Vagina (tissue), 2 donors: ENCODE data around the gene KMT2C. TPM values are rescaled to one million over a fixed set of nuclear protein-coding genes. Genes with fewer than 3 reads are reported as not detected.

ENCODE experiments used
- DNase-seq, 2 donors: peaks; one replicate each; pipeline ENCODE4 v3.0.0-alpha.2; 2017; ENCODE audit errors: extremely low spot score in 2 of 2
- H3K27ac ChIP-seq: fragments of 200-600 bp; sonication (generic); one replicate; pipeline ENCODE4 v1.5.1; 2019
- H3K27me3 ChIP-seq: fragments of 200-600 bp; sonication (generic); one replicate; pipeline ENCODE4 v1.5.1; 2019
- H3K36me3 ChIP-seq, 2 donors: fragments of 200-600 bp; sonication (generic); one replicate each; pipeline ENCODE4 v1.5.1; 2017 to 2019
- H3K4me1 ChIP-seq: fragments of 200-600 bp; sonication (generic); one replicate; pipeline ENCODE4 v1.5.1; 2019
- H3K4me3 ChIP-seq, 2 donors: fragments of 200-600 bp; sonication (generic); 1 replicate in 1 of 2; 2 replicates in 1 of 2; pipeline ENCODE4 v1.5.1; 2016 to 2019
- H3K9me3 ChIP-seq: fragments of 200-600 bp; sonication (generic); one replicate; pipeline ENCODE4 v1.5.1; 2019
- CTCF ChIP-seq, 3 experiments: fragments of 450-650 bp in 2 of 3; fragments of 200-600 bp in 1 of 3; sonication (generic) in 1 of 3; IDR thresholded peaks; one replicate each; pipeline ENCODE4 v1.5.1; 2017 to 2019; ENCODE audit warnings: antibody characterized with exemption in 3 of 3, mild to moderate bottlenecking in 2 of 3, moderate library complexity in 2 of 3
- POLR2A ChIP-seq, 2 donors: fragments of 450-650 bp; IDR thresholded peaks; one replicate each; pipeline ENCODE4 v1.6.1; 2017; ENCODE audit warnings: antibody characterized with exemption in 2 of 2, mild to moderate bottlenecking in 2 of 2, moderate library complexity in 2 of 2
- POLR2AphosphoS5 ChIP-seq, 2 donors: sonication (generic); formaldehyde crosslinking; IDR thresholded peaks; one replicate each; pipeline ENCODE4 v1.9.0; 2017; ENCODE audit warnings: antibody characterized with exemption in 2 of 2, mild to moderate bottlenecking in 2 of 2, low read depth in 1 of 2; ENCODE audit not compliant: insufficient read depth in 1 of 2
- intact Hi-C: fragments of 100-400 bp; cut with DNase I; formaldehyde crosslinking; loops from one replicate; pipeline ENCODE4 v1.15.1; 2023
- small RNA-seq: library from RNA; depleted of rRNA; stranded (forward); fragments of <200 nt; gene quantifications from one replicate; pipeline ENCODE3, GENCODE V24; 2016
- total RNA-seq: library from RNA; depleted of rRNA; stranded (reverse); fragments of >200 nt; gene quantifications from one replicate; pipeline ENCODE4 v1.2.3, GENCODE V29; 2016

The KMT2C gene
- total RNA-seq, 1 donor from 2014 or later: 62.6 TPM

GRCh38 chr7:152090747-152091146, 345.1 kb downstream of the KMT2C start:
- no peak for TF ChIP-seq POLR2A (IDR thresholded peaks at IDR 0.05)
- TF ChIP-seq CTCF (IDR thresholded peaks at IDR 0.05): no peak
- no peak for TF ChIP-seq POLR2AphosphoS5 (IDR thresholded peaks at IDR 0.05; ENCODE audit: insufficient read depth in 1 of 2, low read depth in 1 of 2)
- DNase-seq: no peak
- no peak overlapping the region for H3K4me3 ChIP-seq
- no peak overlapping the region for H3K27ac ChIP-seq
- no peaks in the 10 kb centered on the region for H3K27me3 ChIP-seq
- intact Hi-C loops: no loop called here
- peaks cover 3% of the 10 kb centered on the region for H3K9me3 ChIP-seq
- peaks cover 0 to 5% of the 10 kb centered on the region in 2 donors for H3K36me3 ChIP-seq
- no peaks in the 10 kb centered on the region for H3K4me1 ChIP-seq

GRCh38 chr7:152089183-152089582, 346.6 kb downstream of the KMT2C start:
- peaks cover 0 to 1% of the 10 kb centered on the region in 2 donors for H3K36me3 ChIP-seq

GRCh38 chr7:152086513-152086912, 349.3 kb downstream of the KMT2C start:
- no peak for DNase-seq
- no peak overlapping the region for H3K4me3 ChIP-seq
- intact Hi-C loops: no loop called here
- TF ChIP-seq POLR2A (IDR thresholded peaks at IDR 0.05): no peak
- TF ChIP-seq CTCF (IDR thresholded peaks at IDR 0.05): no peak
- TF ChIP-seq POLR2AphosphoS5 (IDR thresholded peaks at IDR 0.05; ENCODE audit: insufficient read depth in 1 of 2, low read depth in 1 of 2): no peak
- peaks cover 5% of the 10 kb centered on the region for H3K4me1 ChIP-seq
- H3K27me3 ChIP-seq: no peaks in the 10 kb centered on the region
- no peaks in the 10 kb centered on the region for H3K36me3 ChIP-seq
- H3K9me3 ChIP-seq: peaks cover 3% of the 10 kb centered on the region
- no peak overlapping the region for H3K27ac ChIP-seq

More at GRCh38 chr7:152089183-152089582, 346.6 kb downstream of the KMT2C start:
- Histone ChIP-seq H3K4me1 (no peaks in the 10 kb centered on the region), H3K9me3 (peaks cover 3% of the 10 kb centered on the region), H3K27me3 (no peaks in the 10 kb centered on the region), H3K4me3 (no peak overlapping the region), H3K27ac (no peak overlapping the region)
- intact Hi-C loops: no loop called here
- no peak for DNase-seq
- TF ChIP-seq CTCF (IDR thresholded peaks at IDR 0.05) (no peak), POLR2AphosphoS5 (IDR thresholded peaks at IDR 0.05; ENCODE audit: insufficient read depth in 1 of 2, low read depth in 1 of 2) (no peak), POLR2A (IDR thresholded peaks at IDR 0.05) (no peak)

DNA sequence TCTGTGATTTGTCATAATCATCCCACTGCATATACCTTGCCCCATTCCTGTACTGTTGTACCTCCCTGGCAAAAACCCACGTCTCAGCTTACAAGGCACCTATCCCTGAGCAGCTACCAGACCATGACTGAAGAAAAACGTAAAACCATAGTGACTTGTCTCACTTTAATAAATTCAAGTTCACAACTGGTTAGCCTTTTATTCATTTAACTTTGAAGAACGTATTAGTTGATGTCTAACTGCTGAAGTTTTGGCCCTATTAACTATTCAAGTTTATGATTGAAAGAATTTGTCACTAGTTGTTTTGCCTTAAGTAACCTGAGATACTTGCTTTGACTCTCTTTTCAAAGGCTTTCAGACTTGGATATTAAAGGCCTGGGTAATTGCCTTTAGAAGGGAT, 350.7 kb downstream of the KMT2C start:
- H3K4me3 ChIP-seq: no peak overlapping the region
- TF ChIP-seq POLR2A (IDR thresholded peaks at IDR 0.05) (no peak), CTCF (IDR thresholded peaks at IDR 0.05) (no peak), POLR2AphosphoS5 (IDR thresholded peaks at IDR 0.05; ENCODE audit: insufficient read depth in 1 of 2, low read depth in 1 of 2) (no peak)
- intact Hi-C loops: no loop called here
- no peaks in the 10 kb centered on the region for H3K36me3 ChIP-seq
- H3K27ac ChIP-seq: no peak overlapping the region
- H3K27me3 ChIP-seq: no peaks in the 10 kb centered on the region
- peaks cover 5% of the 10 kb centered on the region for H3K4me1 ChIP-seq
- DNase-seq: no peak
- H3K9me3 ChIP-seq: peaks cover 3% of the 10 kb centered on the region

Small RNA genes within 50 kb of the gene (small RNA-seq; reads per million reads assigned to genes)
- gene AC104692.1 (not detected), gene AC104692.2 (not detected), gene RF00019 (not detected)

Other genes starting within 250 kb of the KMT2C start
- gene XRCC2, start 240.1 kb upstream of the KMT2C start, total RNA-seq: 1.7 TPM